Suprapubic skin (tissue), 3 donors: ENCODE results near the gene ARF3.

Experiments
- POLR2A ChIP-seq, 2 donors: fragments of 450-650 bp; IDR thresholded peaks; one replicate each; pipeline ENCODE4 v1.6.1; 2017; ENCODE audit warnings: antibody characterized with exemption in 2 of 2, mild to moderate bottlenecking in 2 of 2, moderate library complexity in 2 of 2
- TF ChIP-seq, protein P1 (sequence below), 2 donors: fragments of 200-600 bp in 1 of 2; fragments of 450-650 bp in 1 of 2; sonication (generic) in 1 of 2; IDR thresholded peaks; one replicate each; pipeline ENCODE4 v1.5.1; 2016 to 2019; ENCODE audit warnings: antibody characterized with exemption in 2 of 2, mild to moderate bottlenecking in 1 of 2, moderate library complexity in 1 of 2

DNA sequence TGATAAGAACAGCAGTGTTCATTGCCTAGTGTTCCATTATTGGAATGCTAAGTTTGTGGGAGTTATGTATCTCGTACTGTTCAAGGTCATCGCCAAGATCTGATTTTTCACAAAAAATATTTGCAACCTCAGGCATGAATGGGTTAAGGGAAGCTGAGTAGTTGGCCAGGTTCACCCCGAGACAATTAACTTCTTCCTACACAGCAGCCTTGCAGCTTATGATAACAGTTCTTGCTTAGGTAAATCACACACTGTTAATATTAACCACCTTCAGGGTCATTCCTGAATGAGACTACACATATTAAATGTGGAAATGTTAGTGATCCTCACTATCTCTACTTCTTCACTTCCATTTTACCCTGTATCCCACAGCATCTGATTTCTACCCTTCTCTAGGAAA lies 50.0 kb downstream of the ARF3 start:
- TF ChIP-seq, protein P1, sequence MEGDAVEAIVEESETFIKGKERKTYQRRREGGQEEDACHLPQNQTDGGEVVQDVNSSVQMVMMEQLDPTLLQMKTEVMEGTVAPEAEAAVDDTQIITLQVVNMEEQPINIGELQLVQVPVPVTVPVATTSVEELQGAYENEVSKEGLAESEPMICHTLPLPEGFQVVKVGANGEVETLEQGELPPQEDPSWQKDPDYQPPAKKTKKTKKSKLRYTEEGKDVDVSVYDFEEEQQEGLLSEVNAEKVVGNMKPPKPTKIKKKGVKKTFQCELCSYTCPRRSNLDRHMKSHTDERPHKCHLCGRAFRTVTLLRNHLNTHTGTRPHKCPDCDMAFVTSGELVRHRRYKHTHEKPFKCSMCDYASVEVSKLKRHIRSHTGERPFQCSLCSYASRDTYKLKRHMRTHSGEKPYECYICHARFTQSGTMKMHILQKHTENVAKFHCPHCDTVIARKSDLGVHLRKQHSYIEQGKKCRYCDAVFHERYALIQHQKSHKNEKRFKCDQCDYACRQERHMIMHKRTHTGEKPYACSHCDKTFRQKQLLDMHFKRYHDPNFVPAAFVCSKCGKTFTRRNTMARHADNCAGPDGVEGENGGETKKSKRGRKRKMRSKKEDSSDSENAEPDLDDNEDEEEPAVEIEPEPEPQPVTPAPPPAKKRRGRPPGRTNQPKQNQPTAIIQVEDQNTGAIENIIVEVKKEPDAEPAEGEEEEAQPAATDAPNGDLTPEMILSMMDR (IDR thresholded peaks at IDR 0.05), result no peak
- no peak for TF ChIP-seq POLR2A (IDR thresholded peaks at IDR 0.05)
